DMS53 (cell line): ENCODE results near the gene DYSF.

Experiments
- DNase-seq: peaks from one replicate; lab custom pipeline; 2025; lab: John Stamatoyannopoulos, UW

DYSF gene

DNA sequence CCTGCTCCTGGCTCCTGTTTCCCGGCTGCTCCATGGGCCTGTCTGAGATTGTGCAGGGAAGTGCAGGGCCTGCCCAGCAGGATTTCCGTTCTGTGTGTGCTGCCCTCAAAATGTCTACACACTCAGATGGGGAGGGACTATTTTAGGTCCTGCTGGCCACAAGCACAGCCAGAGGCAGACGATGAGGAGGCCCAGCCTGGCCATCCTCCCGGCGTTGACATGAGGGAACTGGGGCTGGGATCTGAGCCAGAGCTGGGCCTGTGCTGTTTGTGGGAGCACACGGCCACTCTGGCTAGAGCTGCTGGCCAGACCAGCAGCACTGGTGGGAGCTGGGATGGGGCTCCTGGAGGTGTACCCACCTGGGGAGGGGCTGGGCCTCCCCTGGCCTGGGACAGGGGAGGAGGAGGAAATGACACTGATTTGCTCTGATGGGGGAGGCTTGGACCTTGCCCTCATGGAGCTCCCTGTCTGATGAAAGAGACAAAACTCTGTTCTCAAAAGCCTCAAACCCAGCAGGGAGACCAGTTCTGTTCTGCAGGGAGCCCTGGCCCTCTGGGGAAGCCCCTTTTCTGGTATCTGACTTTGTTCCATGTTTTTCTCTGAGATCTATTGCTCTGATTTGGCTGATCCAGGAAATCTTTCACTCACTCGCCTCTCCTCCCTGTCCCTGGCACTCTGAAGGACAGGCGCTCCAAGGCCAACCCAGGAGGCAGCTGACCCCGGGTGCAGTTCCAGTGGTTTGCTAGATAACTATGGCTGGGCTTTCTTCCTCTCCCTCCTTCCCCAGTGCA, 161.8 kb downstream of the DYSF start:
- no peak for DNase-seq

DNA sequence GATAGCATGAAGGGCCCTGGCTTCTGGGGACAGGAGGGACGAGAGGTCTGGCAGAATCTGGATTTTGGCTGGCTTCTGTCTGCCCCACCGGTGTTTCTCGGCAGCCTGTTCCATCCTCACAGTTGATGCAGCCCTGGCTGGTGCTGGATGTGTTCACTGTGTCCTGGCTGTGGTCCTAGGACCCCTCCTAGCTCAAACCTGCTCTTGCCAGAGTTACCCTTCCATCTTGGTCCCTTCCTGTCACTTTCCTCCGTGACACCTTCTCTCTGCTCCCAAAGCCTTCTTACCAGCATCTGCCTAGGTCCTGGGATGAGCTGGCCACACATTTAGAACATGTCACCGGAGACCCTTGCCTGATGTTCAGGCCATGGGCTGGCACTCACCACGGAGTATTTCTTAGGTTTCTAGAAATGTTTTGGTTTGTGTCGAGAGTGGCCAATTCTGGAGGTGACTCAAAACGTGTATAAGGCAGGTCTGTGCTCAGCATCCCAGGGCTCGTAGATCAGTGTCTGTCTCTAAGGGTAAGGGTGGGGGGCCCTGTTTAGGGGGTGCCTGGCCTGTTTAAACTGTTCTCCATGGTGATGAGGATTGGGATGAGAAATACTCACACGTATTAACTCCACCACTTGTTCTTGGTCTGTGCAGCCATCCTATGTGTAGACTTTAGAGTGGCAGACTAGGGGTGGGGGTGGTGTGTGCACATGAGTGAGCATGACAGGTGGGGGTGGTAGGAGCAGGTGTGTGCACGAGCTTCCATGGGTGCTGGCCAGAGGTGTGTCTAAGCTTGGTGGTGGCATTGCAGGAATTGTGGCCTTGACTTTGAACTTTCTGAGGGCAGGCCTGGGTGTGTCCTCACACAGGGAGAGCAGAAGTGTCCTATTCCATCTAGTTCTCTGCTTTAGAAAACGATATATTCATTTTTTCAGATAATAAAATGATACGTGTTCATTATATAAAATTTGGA, 162.7 kb downstream of the DYSF start:
- DNase-seq: no peak

DNA sequence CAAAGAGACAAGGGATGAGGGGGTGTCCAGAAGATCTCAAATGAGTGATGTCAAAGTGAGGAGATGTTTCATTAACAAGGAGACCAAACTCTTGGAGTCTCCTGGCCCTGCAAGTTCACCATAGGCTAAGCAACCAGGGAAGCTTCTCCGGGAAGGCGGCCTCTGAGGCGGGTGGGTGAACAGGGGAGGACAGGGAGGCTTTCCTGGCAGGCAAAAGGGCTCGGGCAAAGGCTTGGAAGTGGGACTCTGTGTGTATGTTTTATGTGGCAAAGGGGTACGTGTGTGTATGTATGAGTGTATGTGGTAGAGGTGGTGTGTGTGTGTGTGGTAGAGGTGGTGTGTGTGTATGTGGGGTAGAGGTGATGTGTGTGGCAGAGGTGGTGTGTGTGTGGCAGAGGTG, 163.9 kb downstream of the DYSF start:
- no peak for DNase-seq

DNA sequence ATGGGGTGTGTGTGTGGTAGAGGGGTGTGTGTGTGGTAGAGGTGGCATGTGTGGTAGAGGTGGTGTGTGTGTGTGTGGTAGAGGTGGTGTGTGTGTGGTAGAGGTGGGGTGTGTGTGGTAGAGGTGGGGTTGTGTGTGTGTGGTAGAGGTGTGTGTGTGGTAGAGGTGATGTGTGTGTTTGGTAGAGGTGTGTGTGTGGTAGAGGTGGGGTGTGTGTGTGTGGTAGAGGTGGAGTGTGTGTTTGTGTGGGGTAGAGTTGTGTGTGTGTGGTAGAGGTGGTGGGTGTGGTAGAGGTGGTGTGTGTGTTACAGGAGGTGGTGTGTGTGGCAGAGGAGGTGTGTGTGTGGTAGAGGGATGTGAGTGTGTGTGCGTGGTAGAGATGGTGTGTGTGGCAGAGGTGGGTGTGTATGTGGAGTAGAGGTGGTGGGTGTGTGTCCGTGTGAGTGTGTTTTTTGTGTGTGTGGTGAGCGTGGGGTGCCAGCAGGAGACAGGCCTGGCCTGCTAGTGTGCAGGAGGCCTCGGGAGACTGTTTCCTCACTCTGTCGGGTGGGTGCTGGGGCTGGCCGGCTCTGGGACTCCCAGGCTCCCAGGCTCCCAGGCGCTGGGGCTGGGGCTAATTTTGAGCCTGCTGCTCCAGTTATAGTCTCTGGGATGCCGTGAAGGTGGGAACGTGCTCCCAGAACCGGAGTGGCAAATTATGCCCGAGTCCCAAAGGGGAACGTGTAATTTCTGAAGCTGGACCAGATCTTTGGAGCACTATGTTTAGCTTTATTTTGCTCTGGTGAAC, 165.2 kb downstream of the DYSF start:
- peak; percentile 30 for DNase-seq

DNA sequence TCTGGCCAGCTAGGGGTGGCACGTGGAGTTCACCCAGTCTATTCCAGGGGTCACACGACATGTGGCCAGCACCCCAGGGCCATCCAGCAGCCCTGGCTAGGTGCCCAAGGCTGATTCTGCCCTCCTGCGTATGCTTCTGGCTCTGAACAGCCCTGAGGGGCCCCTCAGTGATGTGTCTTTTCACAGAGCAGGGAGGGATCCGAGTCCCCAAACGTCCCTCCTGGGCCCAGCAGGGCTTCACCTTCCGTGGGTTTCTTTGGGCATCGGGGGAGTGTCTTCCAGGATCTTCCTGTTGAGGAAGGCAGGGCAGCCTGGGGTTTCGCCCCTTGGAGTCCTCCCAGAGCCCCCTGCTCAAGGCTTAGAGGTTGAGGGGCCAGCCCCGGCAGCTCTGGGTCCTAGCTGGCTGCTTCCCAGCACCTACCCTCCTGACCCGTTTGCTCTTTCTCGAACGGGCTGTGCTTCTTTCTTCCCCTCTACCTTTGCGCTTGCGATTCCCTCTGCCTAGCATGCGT, 165.9 kb downstream of the DYSF start:
- no peak for DNase-seq

DNA sequence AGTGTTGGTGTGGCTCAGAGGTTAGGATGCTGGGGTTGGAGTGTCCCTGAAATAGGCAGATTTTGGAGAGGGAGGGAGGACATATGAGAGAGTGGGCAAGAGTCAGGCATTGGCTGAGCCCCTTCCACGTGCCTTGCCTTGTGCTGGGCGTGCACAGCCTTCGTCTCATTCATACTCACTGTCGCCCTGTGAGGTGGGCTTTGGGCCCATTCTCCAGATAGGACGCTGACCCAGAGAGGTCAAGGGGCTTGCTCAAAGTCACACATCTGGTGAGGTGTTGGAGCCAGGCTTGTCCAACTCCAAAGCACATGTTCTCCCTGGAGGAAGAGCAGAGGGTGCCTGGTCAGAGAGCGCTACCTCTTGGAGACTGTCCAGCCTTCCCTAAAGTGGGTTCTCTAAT, 166.8 kb downstream of the DYSF start:
- no peak for DNase-seq

DNA sequence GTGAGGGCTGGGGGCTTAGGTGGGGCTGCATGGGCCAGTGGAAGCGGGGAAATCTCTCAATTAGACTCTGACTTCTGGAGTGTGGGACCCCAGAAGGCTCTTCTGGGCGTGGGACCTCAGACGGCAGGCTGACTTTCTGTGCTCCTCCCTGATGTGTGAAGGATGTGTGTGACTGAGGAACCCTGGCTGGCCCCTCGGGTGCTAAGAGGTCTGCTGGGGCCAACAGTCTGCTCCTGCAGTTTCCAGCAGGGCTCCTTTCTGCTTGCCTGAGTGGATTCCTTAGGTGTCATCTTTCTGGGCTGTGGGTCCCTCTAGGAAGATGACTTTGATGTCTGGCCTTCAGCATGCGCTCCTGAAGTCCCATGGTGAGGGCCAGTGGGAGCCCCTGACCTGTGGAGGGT, 167.5 kb downstream of the DYSF start:
- no peak for DNase-seq

- DNase-seq: no peak
Observed at GRCh38 chr2:71629273-71629672, 175.9 kb downstream of the DYSF start.

- no peak for DNase-seq
Observed at GRCh38 chr2:71629771-71630453, 176.6 kb downstream of the DYSF start.

DNA sequence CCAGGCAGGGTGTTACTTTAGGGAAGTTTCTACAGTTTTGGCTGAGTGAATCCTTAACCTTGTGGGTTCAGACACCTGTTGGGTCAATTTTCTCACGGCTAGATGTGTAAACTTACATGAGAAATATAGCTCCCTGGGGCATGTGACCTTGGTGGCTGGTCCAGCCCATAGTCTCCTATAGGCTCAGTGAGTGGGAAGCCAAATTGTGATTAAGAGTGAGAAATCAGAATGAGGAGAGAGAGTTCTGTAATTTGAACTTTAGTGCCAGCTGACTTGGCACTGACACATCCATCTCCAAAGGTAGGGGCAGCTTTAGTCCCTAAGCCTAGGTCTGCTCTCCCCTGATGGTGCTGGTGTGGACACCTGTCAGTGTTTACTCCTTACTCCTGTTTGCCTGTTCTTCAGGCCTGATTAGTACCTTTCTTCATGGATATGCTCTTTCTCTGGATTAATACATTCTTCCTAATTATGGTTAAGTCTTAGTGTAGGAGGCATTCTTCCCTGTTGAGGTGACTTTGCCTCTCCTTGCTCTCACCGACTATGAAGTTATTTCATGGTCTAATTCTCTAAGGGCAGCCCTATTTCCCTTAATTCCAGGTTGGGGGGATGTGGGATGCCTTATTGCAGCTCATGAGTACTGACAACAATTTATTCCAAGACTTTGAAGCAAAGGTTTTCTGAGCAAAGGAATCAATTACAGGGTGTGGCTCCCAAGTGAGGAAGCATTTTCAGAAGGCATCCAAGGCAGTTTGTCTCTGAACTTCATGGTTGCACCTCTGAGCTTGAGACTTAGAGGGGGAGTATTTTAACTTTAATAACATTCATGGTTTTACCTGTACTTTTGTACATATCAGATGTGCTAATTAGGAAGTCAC, 177.3 kb downstream of the DYSF start:
- no peak for DNase-seq

DNA sequence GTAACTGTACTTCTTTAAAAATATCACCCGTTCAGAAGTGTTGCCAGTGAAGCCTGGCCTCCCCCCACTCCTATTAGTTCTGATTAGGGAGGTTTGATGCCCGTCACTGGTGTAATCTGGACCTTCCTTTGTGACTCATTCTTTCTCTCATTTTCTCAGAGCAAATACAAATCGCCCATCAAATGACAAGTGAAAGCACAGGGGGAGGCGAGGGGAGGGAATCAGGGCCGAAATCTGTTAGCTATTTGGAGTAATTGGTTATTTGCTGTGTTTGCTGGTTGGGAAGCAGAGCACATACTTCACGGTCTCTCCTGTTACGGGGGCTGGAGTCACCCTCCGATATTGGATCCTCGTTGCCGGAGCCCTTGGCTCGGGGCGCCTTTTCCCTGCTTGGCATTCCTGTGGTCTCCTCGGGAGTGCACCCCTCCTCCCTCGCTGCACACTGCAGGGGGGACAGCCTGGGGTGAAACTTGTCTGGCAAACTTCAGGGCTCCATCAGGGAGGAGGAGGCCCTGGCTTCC, 178.1 kb downstream of the DYSF start:
- DNase-seq: no peak

DNA sequence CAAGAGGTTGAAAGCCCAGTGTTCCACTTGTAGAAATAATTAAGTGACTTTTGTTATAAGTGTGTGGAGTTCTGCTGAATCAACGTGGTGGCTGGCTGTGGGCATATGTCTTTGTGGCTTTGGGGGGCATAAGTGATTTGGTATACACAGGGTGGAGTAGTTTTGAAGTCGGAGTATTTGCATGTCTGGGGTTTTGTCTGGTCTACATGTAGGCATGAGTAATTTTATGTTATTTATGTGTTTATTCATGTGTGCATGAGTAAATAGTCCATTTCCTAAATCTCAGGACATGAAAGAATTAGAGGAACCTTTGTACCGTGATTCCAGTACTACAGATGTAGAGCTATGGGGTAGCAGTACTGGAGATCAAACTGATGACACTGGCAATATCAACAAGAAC, 179.7 kb downstream of the DYSF start:
- no peak for DNase-seq

- no peak for DNase-seq
Observed at GRCh38 chr2:71634567-71634966, 181.2 kb downstream of the DYSF start.

DNA sequence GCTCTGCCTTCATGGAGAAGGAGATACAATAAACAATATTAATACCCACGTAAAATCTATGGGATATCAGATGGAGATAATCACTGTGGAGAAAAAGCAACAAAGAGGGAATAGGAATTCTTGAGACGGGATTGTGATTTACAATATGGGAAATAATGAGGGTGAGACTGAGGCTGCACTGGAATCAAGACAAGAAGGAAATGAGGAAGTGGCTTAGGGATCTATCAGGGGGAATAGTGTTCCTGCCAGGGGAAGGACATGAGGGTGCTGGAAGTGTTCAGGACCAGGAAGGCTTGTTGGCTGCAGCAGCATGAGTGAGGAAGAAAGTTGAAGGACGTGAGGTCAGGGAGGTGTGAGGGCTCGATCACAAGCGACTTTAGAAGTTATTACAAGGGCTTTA, 182.4 kb downstream of the DYSF start:
- no peak for DNase-seq

DNA sequence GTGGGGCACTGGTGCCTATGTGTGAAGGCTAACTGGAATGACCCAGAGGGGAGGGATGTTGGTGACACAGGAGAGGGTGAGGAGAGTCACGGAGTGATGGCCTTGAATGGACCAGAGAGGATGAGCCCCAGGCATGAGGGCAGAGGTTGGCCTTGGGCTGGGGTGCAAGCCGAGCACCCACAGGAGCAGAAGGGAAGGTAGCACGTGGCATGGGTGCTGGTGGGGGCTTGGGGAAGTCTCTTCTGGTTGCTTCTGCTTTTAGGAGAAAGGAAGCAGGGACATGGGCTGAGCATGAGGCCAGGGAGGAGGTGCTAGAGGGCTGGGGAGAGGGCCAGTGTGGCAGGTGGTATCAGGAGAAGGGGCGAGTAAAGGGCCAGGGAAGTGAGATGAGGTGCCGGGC, 183.8 kb downstream of the DYSF start:
- DNase-seq: no peak

- DNase-seq: no peak
Observed at GRCh38 chr2:71637736-71638135, 184.4 kb downstream of the DYSF start.

- no peak for DNase-seq
Observed at GRCh38 chr2:71639735-71640134, 186.4 kb downstream of the DYSF start.

DNA sequence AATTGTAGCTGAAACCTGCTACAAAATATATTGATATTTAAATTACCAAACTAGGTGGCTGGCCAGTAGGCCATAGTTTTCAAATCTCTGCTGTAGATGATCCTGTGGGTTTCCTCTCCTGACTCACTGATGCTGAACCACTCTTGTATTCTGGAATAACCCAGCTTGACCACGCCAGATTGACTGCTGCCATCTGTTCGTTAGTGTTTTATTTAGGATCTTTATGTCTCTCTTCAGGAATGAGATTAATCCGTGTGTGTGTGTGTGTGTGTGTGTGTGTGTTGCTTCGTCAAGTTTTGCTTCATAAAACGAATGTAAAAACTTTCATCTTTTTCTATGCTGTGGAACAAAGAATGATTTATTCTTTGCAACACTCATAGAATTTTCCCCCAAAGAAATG, 187.1 kb downstream of the DYSF start:
- DNase-seq: no peak

DNA sequence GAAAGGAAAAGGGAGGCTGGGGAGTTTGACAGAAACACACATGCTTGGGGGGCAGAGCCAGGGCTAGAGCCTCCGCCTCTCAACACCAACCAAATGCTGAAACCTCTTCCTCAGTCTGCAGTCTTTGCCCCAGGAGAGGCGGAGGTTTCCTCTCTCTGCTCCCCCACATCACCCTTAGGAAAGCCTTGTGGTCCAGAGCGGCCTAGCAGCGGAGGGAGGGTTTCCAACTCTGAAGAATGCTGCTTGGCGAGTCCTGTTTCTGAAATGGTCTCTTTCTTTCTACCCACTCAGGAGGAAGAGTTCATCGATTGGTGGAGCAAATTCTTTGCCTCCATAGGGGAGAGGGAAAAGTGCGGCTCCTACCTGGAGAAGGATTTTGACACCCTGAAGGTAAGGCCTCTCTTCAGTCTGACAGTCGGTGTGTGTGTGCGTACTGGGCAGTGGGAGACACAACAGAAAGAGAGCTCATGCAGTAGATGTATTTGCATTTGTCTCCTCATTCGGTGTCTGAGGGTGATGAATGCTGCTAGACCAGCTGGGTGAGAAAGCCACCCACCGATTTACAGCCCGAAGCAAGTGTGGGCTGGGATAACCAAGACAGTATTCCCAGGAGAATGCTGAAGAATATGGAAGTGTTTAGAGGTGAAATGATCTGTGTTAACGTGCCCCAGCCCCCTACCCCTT, 190.5 kb downstream of the DYSF start:
- DNase-seq: no peak

GRCh38 chr2:71646028-71646427, 192.7 kb downstream of the DYSF start:
- no peak for DNase-seq
